NCI-H128 (cell line): ENCODE measurements around the gene OR8B8.
"Not testable (repeated sequence)": the region's sequence is repeated elsewhere in the genome, so short reads cannot be mapped to it uniquely, and the experiment has no call there.

Experiments used
- DNase-seq: peaks from one replicate; lab custom pipeline; 2025; ENCODE audit not compliant: unreplicated experiment; lab: John Stamatoyannopoulos, UW

OR8B8 gene

GRCh38 chr11:124445646-124446150, at the start of gene OR8B8:
OR8B8 (minus strand) TSS chr11:124445696; CDS start chr11:124441085, 4,611 bp downstream.
- no peak for DNase-seq

- DNase-seq, result no peak
These were observed 47.6 kb upstream of the OR8B8 start for GRCh38 chr11:124493016-124493655.

- no peak for DNase-seq
These were observed 37.9 kb upstream of the OR8B8 start for GRCh38 chr11:124483422-124483821.

GRCh38 chr11:124482362-124483147, 37.1 kb upstream of the OR8B8 start:
- DNase-seq, result no peak

GRCh38 chr11:124481365-124482323, 36.1 kb upstream of the OR8B8 start:
- no peak for DNase-seq

GRCh38 chr11:124479561-124479960, 34.1 kb upstream of the OR8B8 start:
- no peak for DNase-seq

- DNase-seq, result no peak
These were observed 29.8 kb upstream of the OR8B8 start for GRCh38 chr11:124475265-124475664.

GRCh38 chr11:124474779-124475178, 29.3 kb upstream of the OR8B8 start:
- DNase-seq, result no peak

- DNase-seq, result no peak
These were observed 28.6 kb upstream of the OR8B8 start for GRCh38 chr11:124474079-124474478.

- no peak for DNase-seq
These were observed 28.0 kb upstream of the OR8B8 start for GRCh38 chr11:124473476-124473875.

GRCh38 chr11:124470561-124471227, 25.2 kb upstream of the OR8B8 start:
- no peak for DNase-seq

- no peak for DNase-seq
These were observed 22.0 kb upstream of the OR8B8 start for GRCh38 chr11:124467381-124467927.

- DNase-seq, result no peak
These were observed 19.9 kb upstream of the OR8B8 start for GRCh38 chr11:124465368-124465767.

- no peak for DNase-seq
These were observed 18.5 kb upstream of the OR8B8 start for GRCh38 chr11:124463990-124464389.

GRCh38 chr11:124463324-124463723, 17.8 kb upstream of the OR8B8 start:
- no peak for DNase-seq

GRCh38 chr11:124460459-124460858, 15.0 kb upstream of the OR8B8 start:
- no peak for DNase-seq

GRCh38 chr11:124459379-124459778, 13.9 kb upstream of the OR8B8 start:
- not testable (repeated sequence) for DNase-seq

GRCh38 chr11:124454552-124454951, 9.1 kb upstream of the OR8B8 start:
- no peak for DNase-seq

- no peak for DNase-seq
These were observed 1.4 kb upstream of the OR8B8 start for GRCh38 chr11:124446916-124447315.

- no peak for DNase-seq
These were observed 2.6 kb downstream of the OR8B8 start for GRCh38 chr11:124442847-124443246.
